GM19099 (cell line): Measurements from ENCODE around the gene SRP72.

Experiments used
- POLR2A ChIP-seq: IDR thresholded peaks from 3 replicates; pipeline ENCODE4 v1.6.1; 2011; ENCODE audit warnings: low read depth; ENCODE audit not compliant: insufficient read length; ENCODE audit errors: extremely low read depth

SRP72 gene, protein sequence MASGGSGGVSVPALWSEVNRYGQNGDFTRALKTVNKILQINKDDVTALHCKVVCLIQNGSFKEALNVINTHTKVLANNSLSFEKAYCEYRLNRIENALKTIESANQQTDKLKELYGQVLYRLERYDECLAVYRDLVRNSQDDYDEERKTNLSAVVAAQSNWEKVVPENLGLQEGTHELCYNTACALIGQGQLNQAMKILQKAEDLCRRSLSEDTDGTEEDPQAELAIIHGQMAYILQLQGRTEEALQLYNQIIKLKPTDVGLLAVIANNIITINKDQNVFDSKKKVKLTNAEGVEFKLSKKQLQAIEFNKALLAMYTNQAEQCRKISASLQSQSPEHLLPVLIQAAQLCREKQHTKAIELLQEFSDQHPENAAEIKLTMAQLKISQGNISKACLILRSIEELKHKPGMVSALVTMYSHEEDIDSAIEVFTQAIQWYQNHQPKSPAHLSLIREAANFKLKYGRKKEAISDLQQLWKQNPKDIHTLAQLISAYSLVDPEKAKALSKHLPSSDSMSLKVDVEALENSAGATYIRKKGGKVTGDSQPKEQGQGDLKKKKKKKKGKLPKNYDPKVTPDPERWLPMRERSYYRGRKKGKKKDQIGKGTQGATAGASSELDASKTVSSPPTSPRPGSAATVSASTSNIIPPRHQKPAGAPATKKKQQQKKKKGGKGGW

DNA sequence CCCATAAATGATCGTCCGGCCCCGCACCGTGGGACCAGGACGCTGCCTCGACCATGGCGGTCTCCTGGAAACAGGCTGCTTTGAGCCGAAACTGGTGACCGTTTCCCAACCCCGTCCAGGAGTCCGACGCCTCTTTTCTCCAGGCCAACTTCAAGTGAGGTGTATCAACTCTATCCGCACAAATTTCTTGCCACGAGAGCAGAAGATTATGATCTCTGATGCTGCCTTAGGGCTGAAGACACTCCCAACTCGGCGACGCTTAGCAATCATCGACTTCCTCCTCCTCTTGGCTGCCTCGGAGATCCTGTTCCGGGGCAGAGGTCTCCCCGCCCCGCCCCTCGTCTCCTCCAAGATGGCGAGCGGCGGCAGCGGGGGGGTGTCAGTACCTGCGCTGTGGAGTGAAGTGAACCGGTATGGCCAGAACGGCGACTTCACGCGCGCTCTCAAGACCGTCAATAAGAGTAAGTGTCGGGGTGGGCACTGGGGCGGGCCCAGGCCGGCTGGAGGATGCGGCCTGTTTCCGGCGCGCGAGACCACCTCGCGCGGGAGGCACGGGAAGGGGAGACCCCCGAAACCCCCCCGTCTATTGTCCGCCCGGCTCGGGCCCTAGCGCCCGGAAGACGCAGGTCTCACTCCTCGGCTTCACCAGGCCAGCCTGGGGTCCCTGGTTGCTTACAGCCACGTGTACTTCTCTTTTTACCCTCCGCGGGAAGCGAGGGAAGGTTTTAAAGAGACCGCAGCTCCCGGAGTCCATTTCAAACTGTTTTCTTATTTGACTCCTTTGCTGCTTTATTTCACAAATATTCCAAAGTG lies at the start of gene SRP72:
Gene SRP72 (plus strand): TSS at position 334 of the 813 bp plus-strand sequence. CDS start 19 bp downstream, at position 353.
- peak; percentile 86 for TF ChIP-seq POLR2A

DNA sequence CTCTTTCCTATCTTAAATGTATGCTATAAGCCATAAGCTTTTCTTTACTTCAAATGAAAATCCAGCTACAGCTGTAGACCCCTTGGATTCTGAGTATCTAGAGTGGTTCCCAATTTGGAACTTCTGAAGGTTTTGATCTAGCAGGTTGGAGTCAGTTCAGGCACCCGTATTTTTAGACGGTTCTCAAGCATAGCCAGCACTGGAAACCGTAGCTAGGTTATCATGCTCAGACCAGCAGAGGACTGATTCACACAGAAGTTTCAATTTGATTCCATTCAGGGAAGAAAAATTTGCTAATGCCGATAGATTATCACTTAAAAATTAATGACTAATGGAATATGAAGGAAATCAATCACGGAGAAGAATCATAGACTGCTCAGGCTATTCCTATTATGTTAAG lies 43.2 kb upstream of the SRP72 start:
- TF ChIP-seq POLR2A, result no peak

DNA sequence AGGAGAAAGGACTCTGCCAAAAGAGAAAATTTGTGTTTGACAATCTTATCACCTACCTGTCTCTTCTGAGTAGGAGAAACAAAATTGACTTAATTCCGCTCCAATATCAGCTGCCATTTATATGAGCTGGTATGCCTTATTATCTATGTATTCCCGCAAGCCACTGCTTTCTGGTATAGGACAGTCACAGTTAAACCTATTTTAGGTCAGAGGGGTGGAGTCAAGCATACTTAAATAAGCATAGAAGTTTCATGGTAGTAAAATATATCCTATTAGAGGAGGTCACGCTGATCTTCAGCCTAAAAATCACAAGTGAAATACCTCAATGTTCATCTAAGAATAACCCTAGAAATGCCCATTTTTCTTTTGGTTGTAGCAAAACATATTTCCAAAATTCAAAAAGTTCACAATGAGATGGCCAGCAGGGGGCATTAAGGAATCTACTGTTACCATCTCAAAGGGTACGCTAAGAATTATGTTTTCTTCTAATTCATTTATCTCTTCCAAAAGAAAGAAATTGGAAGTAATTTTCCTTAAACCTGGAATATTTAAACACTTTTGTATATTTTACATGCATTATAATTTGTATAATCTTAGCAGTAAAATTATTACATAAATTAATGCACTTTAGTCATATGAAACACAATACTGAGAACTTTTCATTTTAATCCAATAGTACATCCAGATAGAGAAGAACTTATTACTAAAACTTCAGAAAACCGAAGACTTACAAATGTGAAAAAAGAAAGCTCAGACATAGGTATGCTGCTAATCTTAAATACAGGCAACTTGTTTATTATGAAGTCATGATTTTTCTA lies 42.5 kb upstream of the SRP72 start:
- TF ChIP-seq POLR2A, result no peak

DNA sequence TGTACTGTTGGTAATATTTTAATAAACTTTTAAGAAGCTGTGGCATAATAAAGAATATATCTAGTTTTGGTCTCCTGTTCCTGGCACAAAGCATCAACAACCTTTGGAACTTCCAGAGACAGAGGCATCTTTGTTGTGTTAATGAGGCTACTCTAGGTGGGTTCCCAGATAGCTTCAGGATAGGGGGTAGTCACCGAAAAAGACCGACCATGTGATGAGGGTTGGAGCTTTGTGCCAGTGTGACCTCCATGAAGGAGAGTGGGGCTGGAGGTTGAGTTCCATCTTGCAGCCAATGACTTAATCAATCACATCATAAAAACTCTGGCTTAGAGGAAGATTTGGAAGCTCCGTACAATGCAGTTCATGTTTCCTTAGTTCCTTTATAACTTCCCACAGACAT lies 41.9 kb upstream of the SRP72 start:
- no peak for TF ChIP-seq POLR2A

DNA sequence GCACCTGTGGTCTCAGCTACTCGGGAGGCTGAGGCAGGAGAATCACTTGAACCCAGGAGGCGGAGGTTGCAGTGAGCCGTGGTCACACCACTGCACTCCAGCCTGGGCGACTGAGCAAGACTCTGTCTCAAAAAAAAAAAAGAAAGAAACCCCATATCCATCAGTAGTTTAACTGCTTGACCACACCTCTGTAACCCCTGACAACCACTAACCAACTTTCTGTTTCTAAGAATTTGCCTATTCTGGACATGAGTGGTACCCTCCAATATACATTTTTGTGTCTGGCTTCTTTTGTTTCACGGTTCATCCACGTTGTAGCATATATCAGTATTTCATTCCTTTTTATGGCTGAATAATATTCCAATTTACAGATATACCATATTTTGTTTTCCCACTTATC lies 41.1 kb upstream of the SRP72 start:
- no peak for TF ChIP-seq POLR2A

DNA sequence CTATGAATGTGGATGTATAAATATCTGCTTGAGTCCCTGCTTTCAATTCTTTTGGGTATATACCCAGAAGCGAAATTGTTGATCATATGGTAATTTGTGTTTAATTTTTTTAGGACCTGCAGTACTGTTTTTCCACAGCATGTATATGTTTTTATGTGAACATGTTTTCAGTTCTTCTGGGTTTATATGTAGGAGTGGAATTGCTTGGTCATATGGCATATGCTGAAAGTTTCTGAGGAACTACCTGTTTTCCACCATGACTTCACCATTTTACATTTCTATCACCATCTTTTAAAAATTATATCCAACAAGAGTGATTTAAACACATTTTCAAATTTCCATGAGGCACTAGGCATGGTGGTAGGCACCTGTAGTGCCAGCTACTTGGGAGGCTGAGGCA lies 40.2 kb upstream of the SRP72 start:
- no peak for TF ChIP-seq POLR2A

DNA sequence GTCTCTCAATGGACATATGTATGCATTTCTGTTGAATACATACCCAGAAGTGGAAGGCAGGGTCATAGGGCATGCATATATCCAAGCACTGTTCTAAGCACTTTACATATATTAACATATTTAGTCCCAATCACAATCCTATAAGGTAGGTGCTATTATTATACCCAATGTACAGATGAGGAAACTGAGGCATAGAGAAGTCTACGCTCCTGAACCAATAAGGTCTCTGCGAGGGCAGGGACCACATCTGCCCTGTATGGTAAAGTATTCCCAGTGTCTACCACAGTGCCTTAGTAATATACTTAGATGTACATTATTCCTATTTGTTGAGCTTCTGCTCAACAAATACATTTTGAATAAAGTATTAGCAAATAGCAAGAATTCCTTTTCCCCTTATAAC lies 37.2 kb upstream of the SRP72 start:
- TF ChIP-seq POLR2A, result no peak

DNA sequence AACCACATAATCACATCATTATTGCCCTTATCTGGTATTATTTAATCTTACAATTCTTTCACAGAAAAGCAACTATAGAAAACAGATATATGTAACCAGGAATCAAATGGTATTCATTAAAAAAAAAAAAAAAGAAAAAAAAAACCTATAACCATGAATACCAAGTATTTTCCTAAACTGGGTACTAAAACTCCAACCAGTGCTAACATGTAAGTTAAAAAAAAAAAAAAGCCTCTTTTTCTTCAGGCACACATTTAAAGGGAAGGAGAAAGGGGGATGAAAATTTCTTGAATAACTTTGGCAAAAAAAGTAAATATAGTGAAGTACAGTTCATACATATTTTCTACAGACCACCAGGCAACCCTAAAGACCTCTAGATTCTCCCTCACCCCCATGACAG lies 34.1 kb upstream of the SRP72 start:
- TF ChIP-seq POLR2A, result no peak

DNA sequence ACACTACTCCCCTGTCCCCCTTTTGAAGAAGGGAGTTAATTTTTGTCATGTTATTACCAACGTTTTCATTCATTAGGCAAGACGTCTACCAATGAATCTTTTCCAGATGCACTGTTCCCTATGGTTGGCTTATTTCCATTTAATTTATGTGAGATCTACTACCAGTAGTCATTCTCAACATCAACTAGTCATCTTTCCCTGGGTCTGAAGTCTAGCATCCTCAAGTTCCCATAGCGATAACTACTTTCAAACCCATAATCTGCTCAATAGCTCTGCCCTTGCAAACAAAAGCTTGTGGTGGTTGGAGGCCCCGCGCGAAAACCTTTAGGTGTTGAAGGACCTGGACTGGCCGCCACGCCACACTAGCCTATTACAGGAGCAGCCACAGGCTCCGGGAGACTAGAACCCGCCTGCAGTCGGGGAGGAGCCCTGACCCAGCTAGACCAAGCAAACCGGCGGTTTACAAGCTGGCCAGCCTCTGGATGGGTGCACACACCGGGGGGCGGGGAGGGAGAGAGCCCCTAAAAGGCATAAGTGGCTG lies 32.7 kb upstream of the SRP72 start:
- no peak for TF ChIP-seq POLR2A

DNA sequence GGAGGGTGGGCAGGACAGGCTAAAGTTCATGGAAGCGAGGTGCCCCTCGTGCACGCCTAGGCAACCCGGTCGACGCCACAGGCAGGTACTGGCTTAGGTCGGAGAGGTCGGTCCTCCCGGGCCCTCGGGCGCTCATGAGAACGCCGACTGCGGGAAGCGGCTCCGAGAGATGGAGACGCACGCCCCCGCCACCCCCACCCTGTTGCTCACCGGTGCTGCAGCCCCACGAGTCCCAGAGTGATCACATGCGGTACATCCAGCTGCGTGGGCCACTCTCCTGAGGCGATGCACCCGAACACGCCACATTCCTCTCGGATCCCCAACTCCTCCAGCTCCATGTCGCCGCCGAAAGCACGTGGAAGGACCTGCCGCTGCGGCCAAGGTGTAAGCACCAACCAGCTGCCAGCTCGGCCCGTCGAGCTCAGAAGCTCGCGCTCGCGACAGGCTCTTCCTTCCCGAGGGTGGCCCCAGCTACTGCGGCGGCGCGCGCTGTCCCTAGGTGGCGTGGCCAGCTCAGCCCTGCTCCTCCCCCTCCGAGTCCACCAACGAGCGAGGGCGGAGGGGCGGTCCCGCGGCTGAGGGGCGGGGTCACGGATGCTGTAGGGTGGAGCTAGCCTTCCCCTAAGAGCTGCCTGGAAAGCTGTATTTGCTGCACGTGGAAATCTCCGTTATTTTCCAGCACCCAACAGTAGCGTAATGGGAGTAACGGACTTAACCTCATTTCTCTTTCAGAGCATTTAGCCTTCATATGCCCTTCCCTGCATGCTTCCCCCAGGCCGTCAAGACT lies 32.1 kb upstream of the SRP72 start, which contains the start of gene PPAT:
Gene PPAT (minus strand): TSS at position 476 of the 787 bp plus-strand sequence. CDS start 138 bp downstream, at position 338.
- peak; percentile 86 for TF ChIP-seq POLR2A

DNA sequence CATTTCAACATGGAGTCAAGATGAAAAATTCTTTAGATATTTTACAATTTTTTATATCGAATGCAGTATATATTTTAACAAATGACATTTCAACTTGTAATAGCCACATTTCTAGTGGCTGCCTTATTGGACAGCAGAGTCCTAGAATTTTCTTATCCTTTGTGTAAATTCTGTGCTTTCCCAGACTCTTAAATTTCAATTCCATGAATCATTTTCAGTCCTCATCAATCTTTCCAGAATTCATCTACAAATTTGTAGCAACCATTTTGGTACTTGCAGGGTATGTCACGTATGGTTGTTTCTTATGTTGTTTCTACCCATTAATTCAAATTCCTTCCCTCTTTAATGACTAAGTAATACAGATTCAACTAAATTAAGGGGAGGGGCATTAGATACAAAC lies 28.7 kb upstream of the SRP72 start:
- TF ChIP-seq POLR2A, result no peak

DNA sequence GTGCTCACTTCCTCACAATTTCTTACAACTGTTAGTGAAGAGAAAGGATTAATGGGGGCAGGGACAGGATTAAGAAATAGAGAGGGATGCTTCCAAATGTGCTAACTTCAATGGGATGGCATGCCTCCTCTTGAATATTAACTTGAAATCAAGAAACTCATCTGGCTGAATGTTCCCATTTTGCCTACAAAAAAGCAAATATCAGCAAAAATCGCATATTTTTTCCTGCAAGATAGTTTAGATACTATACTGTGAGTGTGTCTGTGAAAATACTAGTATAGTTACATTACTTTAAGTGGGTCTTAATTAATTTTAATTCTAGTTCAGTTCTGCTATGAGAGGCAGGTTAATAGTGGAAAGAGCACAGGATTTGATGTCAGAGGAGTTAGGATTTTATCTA lies 26.4 kb upstream of the SRP72 start:
- no peak for TF ChIP-seq POLR2A

DNA sequence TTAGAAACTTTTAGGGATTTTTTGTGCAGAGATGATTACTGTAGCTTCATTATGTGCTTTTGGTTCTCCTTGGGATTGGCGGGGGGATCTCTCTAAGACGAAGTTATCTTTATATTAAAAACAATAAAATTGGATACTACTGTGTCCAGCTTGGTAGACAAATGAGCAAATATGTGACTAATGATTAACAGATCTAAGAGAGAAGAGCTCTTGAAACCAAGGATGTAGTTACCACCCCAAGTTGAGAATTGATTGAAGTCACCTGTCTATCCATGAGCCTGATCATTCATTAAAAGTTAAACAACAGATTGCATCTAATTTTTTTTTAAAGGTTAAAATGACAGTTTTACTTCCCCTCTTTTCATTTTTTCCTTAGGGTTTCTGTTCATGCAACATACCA lies 22.7 kb upstream of the SRP72 start:
- no peak for TF ChIP-seq POLR2A
